H1 (cell line): ENCODE results near the gene RNF151. TPM values are rescaled to one million over a fixed set of nuclear protein-coding genes. Genes with fewer than 3 reads are reported as not detected.

Experiments used
- polyA plus RNA-seq, 7 experiments: library from polyadenylated mRNA; depleted of rRNA in 3 of 7; stranded (reverse) in 5 of 7; unstranded in 2 of 7; fragments of >200 nt in 5 of 7; fragments of 200-250 nt in 2 of 7; gene quantifications; 1 replicate in 5 of 7; 2 replicates in 1 of 7; 4 replicates in 1 of 7; pipeline versions ENCODE4 v1.2.1 to v1.2.3, GENCODE V29; 2011 to 2013; ENCODE audit warnings: missing spikeins in 2 of 7, mixed read lengths in 2 of 7
- small RNA-seq: library from polyadenylated mRNA; stranded (forward); fragments of <200 nt; extraction: miRNeasy Mini kit (QIAGEN cat#:217004); gene quantifications from one replicate; pipeline ENCODE3, GENCODE V24; 2013; ENCODE audit not compliant: insufficient read depth
- total RNA-seq: library from RNA; stranded (reverse); fragmentation: NEBNext Ultra II Directional; extraction: Animal tissue kit (Norgen Biotek cat#: 25700); gene quantifications from 2 replicates; pipeline ENCODE4 v1.2.1, GENCODE V29; 2021

Gene RNF151
- total and polyA plus RNA-seq, 2 of the 8 experiments (the other 6 are each of a cell fraction or from before 2014, with no cell fraction given), result not detected

Small RNA genes lying within 50 kb of the gene (small RNA-seq; reads per million reads assigned to genes)
- not detected for gene AC005363.2
- gene RN7SL219P, result not detected
- not detected for gene SNORA10
- gene SNORA64, result not detected

Other genes starting within 250 kb of the RNF151 start
- gene NME3, start 195.3 kb upstream of the RNF151 start, total RNA-seq, result 70.9 and 72.5 TPM in 2 replicates
- 163 and 214 TPM in 2 replicates for gene NME3, start 195.3 kb upstream of the RNF151 start, polyA plus RNA-seq (2011; rRNA removed)
- gene EME2, start 194.0 kb upstream of the RNF151 start, total RNA-seq, result 19.3 and 19.7 TPM in 2 replicates
- gene EME2, start 194.0 kb upstream of the RNF151 start, polyA plus RNA-seq (2011; rRNA removed), result 13.1 and 17.0 TPM in 2 replicates
- 252 and 267 TPM in 2 replicates for gene MRPS34, start 193.7 kb upstream of the RNF151 start, total RNA-seq
- gene MRPS34, start 193.7 kb upstream of the RNF151 start, polyA plus RNA-seq (2011; rRNA removed), result 168 and 250 TPM in 2 replicates
- gene SPSB3, start 184.3 kb upstream of the RNF151 start, total RNA-seq, result 22.5 and 25.3 TPM in 2 replicates
- 37.8 and 60.1 TPM in 2 replicates for gene SPSB3, start 184.3 kb upstream of the RNF151 start, polyA plus RNA-seq (2011; rRNA removed)
- gene NUBP2, start 183.9 kb upstream of the RNF151 start, total RNA-seq, result 68.0 and 70.3 TPM in 2 replicates
- gene NUBP2, start 183.9 kb upstream of the RNF151 start, polyA plus RNA-seq (2011; rRNA removed), result 96.9 and 130 TPM in 2 replicates
- gene IGFALS, start 173.2 kb upstream of the RNF151 start, total RNA-seq, result not detected in 2 replicates
- gene IGFALS, start 173.2 kb upstream of the RNF151 start, polyA plus RNA-seq (2011; rRNA removed), result 0.03 TPM in 1 of 2 replicates, not detected in the other
- gene HAGH, start 140.0 kb upstream of the RNF151 start, total RNA-seq, result 28.7 and 34.4 TPM in 2 replicates
- 40.6 and 65.3 TPM in 2 replicates for gene HAGH, start 140.0 kb upstream of the RNF151 start, polyA plus RNA-seq (2011; rRNA removed)
- 20.4 and 20.5 TPM in 2 replicates for gene FAHD1, start 139.7 kb upstream of the RNF151 start, total RNA-seq
- 31.9 and 47.2 TPM in 2 replicates for gene FAHD1, start 139.7 kb upstream of the RNF151 start, polyA plus RNA-seq (2011; rRNA removed)
- gene MEIOB, start 94.7 kb upstream of the RNF151 start, total RNA-seq, result 0.99 and 1.1 TPM in 2 replicates
- gene MEIOB, start 94.7 kb upstream of the RNF151 start, polyA plus RNA-seq (2011; rRNA removed), result 0.60 and 0.63 TPM in 2 replicates
- gene HS3ST6, start 48.4 kb upstream of the RNF151 start, total RNA-seq, result 0.39 TPM in 1 of 2 replicates, not detected in the other
- gene HS3ST6, start 48.4 kb upstream of the RNF151 start, polyA plus RNA-seq (2011; rRNA removed), result 0.36 and 0.63 TPM in 2 replicates
- 28.2 and 34.1 TPM in 2 replicates for gene MSRB1, start 23.7 kb upstream of the RNF151 start, total RNA-seq
- gene MSRB1, start 23.7 kb upstream of the RNF151 start, polyA plus RNA-seq (2011; rRNA removed), result 51.4 and 53.8 TPM in 2 replicates
- 0.19 and 0.39 TPM in 2 replicates for gene RPL3L, start 12.2 kb upstream of the RNF151 start, total RNA-seq
- 0.08 and 0.24 TPM in 2 replicates for gene RPL3L, start 12.2 kb upstream of the RNF151 start, polyA plus RNA-seq (2011; rRNA removed)
- gene NDUFB10, start 7.3 kb upstream of the RNF151 start, total RNA-seq, result 183 and 197 TPM in 2 replicates
- gene NDUFB10, start 7.3 kb upstream of the RNF151 start, polyA plus RNA-seq (2011; rRNA removed), result 194 and 243 TPM in 2 replicates
- 3,974 and 4,042 TPM in 2 replicates for gene RPS2, start 2.0 kb upstream of the RNF151 start, total RNA-seq
- 16,783 and 22,970 TPM in 2 replicates for gene RPS2, start 2.0 kb upstream of the RNF151 start, polyA plus RNA-seq (2011; rRNA removed)
- 65.8 and 66.8 TPM in 2 replicates for gene TBL3, start 5.2 kb downstream of the RNF151 start, total RNA-seq
- gene TBL3, start 5.2 kb downstream of the RNF151 start, polyA plus RNA-seq (2011; rRNA removed), result 137 and 159 TPM in 2 replicates
- 2.5 and 3.3 TPM in 2 replicates for gene NOXO1, start 14.6 kb downstream of the RNF151 start, total RNA-seq
- 1.3 and 2.6 TPM in 2 replicates for gene NOXO1, start 14.6 kb downstream of the RNF151 start, polyA plus RNA-seq (2011; rRNA removed)
- 37.9 and 45.4 TPM in 2 replicates for gene GFER, start 17.3 kb downstream of the RNF151 start, total RNA-seq
- gene GFER, start 17.3 kb downstream of the RNF151 start, polyA plus RNA-seq (2011; rRNA removed), result 17.7 and 29.1 TPM in 2 replicates
- gene SYNGR3, start 23.1 kb downstream of the RNF151 start, total RNA-seq, result 36.2 and 38.8 TPM in 2 replicates
- 49.9 and 72.3 TPM in 2 replicates for gene SYNGR3, start 23.1 kb downstream of the RNF151 start, polyA plus RNA-seq (2011; rRNA removed)
- gene ZNF598, start 43.0 kb downstream of the RNF151 start, total RNA-seq, result 47.6 and 51.7 TPM in 2 replicates
- 29.3 and 43.0 TPM in 2 replicates for gene ZNF598, start 43.0 kb downstream of the RNF151 start, polyA plus RNA-seq (2011; rRNA removed)
- 8.1 and 10.3 TPM in 2 replicates for gene NPW, start 52.9 kb downstream of the RNF151 start, total RNA-seq
- gene NPW, start 52.9 kb downstream of the RNF151 start, polyA plus RNA-seq (2011; rRNA removed), result 4.0 and 7.8 TPM in 2 replicates
- gene NHERF2, start 60.0 kb downstream of the RNF151 start, total RNA-seq, result 19.3 and 19.6 TPM in 2 replicates
- gene NHERF2, start 60.0 kb downstream of the RNF151 start, polyA plus RNA-seq (2011; rRNA removed), result 13.9 and 22.4 TPM in 2 replicates
- gene NTHL1, start 81.0 kb downstream of the RNF151 start, total RNA-seq, result 70.9 and 84.5 TPM in 2 replicates
- 150 and 209 TPM in 2 replicates for gene NTHL1, start 81.0 kb downstream of the RNF151 start, polyA plus RNA-seq (2011; rRNA removed)
- gene TSC2, start 81.1 kb downstream of the RNF151 start, total RNA-seq, result 91.1 and 96.6 TPM in 2 replicates
- gene TSC2, start 81.1 kb downstream of the RNF151 start, polyA plus RNA-seq (2011; rRNA removed), result 65.9 and 90.2 TPM in 2 replicates
- gene PKD1, start 169.0 kb downstream of the RNF151 start, total RNA-seq, result 52.7 and 63.5 TPM in 2 replicates
- gene PKD1, start 169.0 kb downstream of the RNF151 start, polyA plus RNA-seq (2011; rRNA removed), result 40.6 and 59.4 TPM in 2 replicates
- gene RAB26, start 181.8 kb downstream of the RNF151 start, total RNA-seq, result 4.3 and 5.3 TPM in 2 replicates
- gene RAB26, start 181.8 kb downstream of the RNF151 start, polyA plus RNA-seq (2011; rRNA removed), result 5.4 and 6.6 TPM in 2 replicates
- 148 and 155 TPM in 2 replicates for gene TRAF7, start 188.9 kb downstream of the RNF151 start, total RNA-seq
- gene TRAF7, start 188.9 kb downstream of the RNF151 start, polyA plus RNA-seq (2011; rRNA removed), result 96.8 and 140 TPM in 2 replicates
- 6.4 and 6.5 TPM in 2 replicates for gene CASKIN1, start 229.7 kb downstream of the RNF151 start, total RNA-seq
- 1.2 and 2.7 TPM in 2 replicates for gene CASKIN1, start 229.7 kb downstream of the RNF151 start, polyA plus RNA-seq (2011; rRNA removed)
- gene MLST8, start 238.6 kb downstream of the RNF151 start, total RNA-seq, result 67.6 and 69.6 TPM in 2 replicates
- 321 and 440 TPM in 2 replicates for gene MLST8, start 238.6 kb downstream of the RNF151 start, polyA plus RNA-seq (2011; rRNA removed)
- 6.1 and 8.5 TPM in 2 replicates for gene BRICD5, start 244.0 kb downstream of the RNF151 start, total RNA-seq
- gene BRICD5, start 244.0 kb downstream of the RNF151 start, polyA plus RNA-seq (2011; rRNA removed), result 8.6 and 14.2 TPM in 2 replicates
- 30.9 and 32.6 TPM in 2 replicates for gene PGP, start 248.0 kb downstream of the RNF151 start, total RNA-seq
- gene PGP, start 248.0 kb downstream of the RNF151 start, polyA plus RNA-seq (2011; rRNA removed), result 55.9 and 63.9 TPM in 2 replicates